Esophagus (tissue), 2 donors: Measurements from ENCODE around the gene CD248. TPM values are rescaled to one million over a fixed set of nuclear protein-coding genes. Genes with fewer than 3 reads are reported as not detected.
A peak's percentile ranks its signal among the peaks of the same experiment; 100 is the strongest.

Experiments
- H3K27ac ChIP-seq, 2 donors: one replicate each; pipeline ENCODE4 v1.5.1; 2013; ENCODE audit warnings: low read depth in 2 of 2, mild to moderate bottlenecking in 2 of 2, inconsistent platforms in 1 of 2, low read length in 1 of 2, moderate library complexity in 1 of 2
- H3K27me3 ChIP-seq, 2 donors: one replicate each; pipeline ENCODE4 v1.6.1; 2013; ENCODE audit warnings: low read length in 2 of 2, control low read depth in 1 of 2, mild to moderate bottlenecking in 1 of 2; ENCODE audit not compliant: insufficient read depth in 2 of 2, control insufficient read depth in 1 of 2
- H3K36me3 ChIP-seq, 2 donors: one replicate each; pipeline ENCODE4 v1.6.1; 2013; ENCODE audit warnings: low read length in 1 of 2; ENCODE audit not compliant: control insufficient read depth in 2 of 2, insufficient read depth in 2 of 2
- H3K4me1 ChIP-seq, 2 donors: one replicate each; pipeline ENCODE4 v1.6.1; 2013; ENCODE audit warnings: low read length in 1 of 2; ENCODE audit not compliant: control insufficient read depth in 2 of 2, insufficient read depth in 2 of 2
- H3K4me3 ChIP-seq, 2 donors: one replicate each; pipeline ENCODE4 v1.5.1; 2013; ENCODE audit warnings: low read length in 2 of 2, mild to moderate bottlenecking in 2 of 2, low read depth in 1 of 2, moderate library complexity in 1 of 2
- H3K9me3 ChIP-seq, 2 donors: one replicate each; pipeline ENCODE4 v1.6.1; 2013; ENCODE audit warnings: mild to moderate bottlenecking in 2 of 2, low read depth in 1 of 2, low read length in 1 of 2, moderate library complexity in 1 of 2; ENCODE audit not compliant: control insufficient read depth in 2 of 2, insufficient read depth in 1 of 2
- WGBS, 2 donors: extraction: QIAGEN DNeasy Blood & Tissue Kit; methylation state at CpG; one replicate each; pipeline ENCODE4 v1.1.7; 2013; 5-methylcytosine and 5-hydroxymethylcytosine counted together
- polyA plus RNA-seq, 2 donors: library from polyadenylated mRNA; stranded (reverse); fragments of 200-250 nt; gene quantifications; one replicate each; pipeline ENCODE4 v1.2.3, GENCODE V29; 2013
- donor health status: healthy with polysubstance abuse.
- donor health status: Bipolar disorder and iron deficiency.

The CD248 gene
- polyA plus RNA-seq, 2 donors: 1.4 to 3.3 TPM

GRCh38 chr11:66334605-66335442 is 18.0 kb upstream of the CD248 start:
- peaks cover 8 to 47% of the 10 kb centered on the region in 2 donors for H3K4me1 ChIP-seq
- no peaks in the 10 kb centered on the region for H3K9me3 ChIP-seq
- 51 to 63% methylated on average over 41 to 42 of the region's 42 CpGs for WGBS, 2 donors
- peak overlapping the region in 1 of 2 donors; percentile 87 for H3K27ac ChIP-seq
- H3K36me3 ChIP-seq: peaks cover 0 to 31% of the 10 kb centered on the region in 2 donors
- H3K4me3 ChIP-seq: peak overlapping the region; percentile 63 to 66
- no peaks in the 10 kb centered on the region for H3K27me3 ChIP-seq

- Histone ChIP-seq H3K27ac (no peak overlapping the region), H3K4me1 (peaks cover 8 to 42% of the 10 kb centered on the region in 2 donors), H3K36me3 (peaks cover 0 to 29% of the 10 kb centered on the region in 2 donors), H3K4me3 (peak overlapping the region; percentile 63 to 66), H3K27me3 (no peaks in the 10 kb centered on the region), H3K9me3 (no peaks in the 10 kb centered on the region)
- WGBS, 2 donors: 59 to 71% methylated on average over 28 to 29 of the region's 29 CpGs
Measured at GRCh38 chr11:66333896-66334604, 17.2 kb upstream of the CD248 start.

- H3K4me3 ChIP-seq: no peak overlapping the region
- no peak overlapping the region for H3K27ac ChIP-seq
- WGBS, 2 donors: 76 to 89% methylated on average over 19 of the region's 19 CpGs
- H3K9me3 ChIP-seq: no peaks in the 10 kb centered on the region
- peaks cover 0 to 25% of the 10 kb centered on the region in 2 donors for H3K36me3 ChIP-seq
- H3K4me1 ChIP-seq: peaks cover 5 to 35% of the 10 kb centered on the region in 2 donors
- no peaks in the 10 kb centered on the region for H3K27me3 ChIP-seq
Measured at GRCh38 chr11:66333220-66333877, 16.5 kb upstream of the CD248 start.

GRCh38 chr11:66332371-66333219 is 15.8 kb upstream of the CD248 start:
- no peaks in the 10 kb centered on the region for H3K9me3 ChIP-seq
- no peaks in the 10 kb centered on the region for H3K27me3 ChIP-seq
- no peak overlapping the region for H3K27ac ChIP-seq
- H3K4me1 ChIP-seq: peaks cover 5 to 38% of the 10 kb centered on the region in 2 donors
- 80 to 83% methylated on average over 18 of the region's 18 CpGs for WGBS, 2 donors
- H3K4me3 ChIP-seq: no peak overlapping the region
- H3K36me3 ChIP-seq: peaks cover 0 to 23% of the 10 kb centered on the region in 2 donors

- Histone ChIP-seq H3K27ac (no peak overlapping the region), H3K9me3 (no peaks in the 10 kb centered on the region), H3K36me3 (peaks cover 0 to 20% of the 10 kb centered on the region in 2 donors), H3K4me3 (no peak overlapping the region), H3K27me3 (no peaks in the 10 kb centered on the region), H3K4me1 (peaks cover 5 to 33% of the 10 kb centered on the region in 2 donors)
- 90 to 93% methylated on average over 12 of the region's 12 CpGs for whole genome bisulfite sequencing, 2 donors
Measured at GRCh38 chr11:66331542-66332370, 14.9 kb upstream of the CD248 start.

GRCh38 chr11:66330931-66331330 is 14.1 kb upstream of the CD248 start:
- H3K27ac ChIP-seq: no peak overlapping the region
- no peaks in the 10 kb centered on the region for H3K9me3 ChIP-seq
- 67% methylated on average over 9 to 10 of the region's 10 CpGs for WGBS, 2 donors
- H3K36me3 ChIP-seq: peaks cover 0 to 20% of the 10 kb centered on the region in 2 donors
- no peak overlapping the region for H3K4me3 ChIP-seq
- H3K27me3 ChIP-seq: no peaks in the 10 kb centered on the region
- peaks cover 5 to 28% of the 10 kb centered on the region in 2 donors for H3K4me1 ChIP-seq

- WGBS, 2 donors: 87 to 90% methylated on average over 3 of the region's 3 CpGs
- Histone ChIP-seq H3K9me3 (no peaks in the 10 kb centered on the region), H3K4me3 (no peak overlapping the region), H3K4me1 (peaks cover 3 to 18% of the 10 kb centered on the region in 2 donors), H3K27me3 (no peaks in the 10 kb centered on the region), H3K27ac (no peak overlapping the region), H3K36me3 (peaks cover 0 to 15% of the 10 kb centered on the region in 2 donors)
Measured at GRCh38 chr11:66329165-66329673, 12.4 kb upstream of the CD248 start.

GRCh38 chr11:66328302-66329144 is 11.7 kb upstream of the CD248 start:
- Histone ChIP-seq H3K36me3 (peaks cover 0 to 12% of the 10 kb centered on the region in 2 donors), H3K4me3 (no peak overlapping the region)
- WGBS, 2 donors: 12 to 13% methylated on average over 19 of the region's 19 CpGs

More at GRCh38 chr11:66328302-66329144, 11.7 kb upstream of the CD248 start:
- Histone ChIP-seq H3K27me3 (no peaks in the 10 kb centered on the region), H3K9me3 (no peaks in the 10 kb centered on the region), H3K4me1 (peaks cover 3 to 13% of the 10 kb centered on the region in 2 donors), H3K27ac (peak overlapping the region in 1 of 2 donors; percentile 30)
